NCI-H774 (cell line): Measurements from ENCODE around the gene NAA16.

Source experiments
- DNase-seq: peaks from one replicate; lab custom pipeline; 2025; lab: John Stamatoyannopoulos, UW

NAA16 gene

DNA sequence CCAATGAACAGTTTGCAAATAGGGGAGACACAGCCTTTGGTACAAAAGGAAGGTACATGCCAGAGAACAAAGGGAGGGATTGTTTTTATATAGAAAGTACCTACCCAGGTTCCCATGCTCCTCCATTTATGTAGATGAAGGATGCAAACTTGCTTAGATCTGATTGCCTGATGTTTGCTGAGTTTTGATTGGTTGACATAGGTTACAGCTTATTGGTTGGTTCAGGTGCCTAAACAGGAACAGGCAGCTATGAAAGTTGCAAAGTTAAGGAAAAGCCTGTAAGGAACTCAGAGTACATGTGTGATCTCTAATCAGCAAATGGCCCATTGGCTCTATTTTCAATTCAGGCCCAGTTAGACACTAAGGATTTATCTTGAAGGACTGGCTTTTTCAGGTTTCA lies 6.5 kb upstream of the NAA16 start:
- DNase-seq: no peak

- DNase-seq: no peak
Observed at GRCh38 chr13:41306271-41307145, 4.6 kb upstream of the NAA16 start.

- no peak for DNase-seq
Observed at GRCh38 chr13:41307884-41308640, 3.0 kb upstream of the NAA16 start.

GRCh38 chr13:41311406-41312175 lies 524 bp downstream of the NAA16 start:
- DNase-seq: no peak

GRCh38 chr13:41312176-41312500 lies 1.1 kb downstream of the NAA16 start:
- DNase-seq: no peak

- DNase-seq: no peak
Observed at GRCh38 chr13:41313117-41313516, 2.0 kb downstream of the NAA16 start.

DNA sequence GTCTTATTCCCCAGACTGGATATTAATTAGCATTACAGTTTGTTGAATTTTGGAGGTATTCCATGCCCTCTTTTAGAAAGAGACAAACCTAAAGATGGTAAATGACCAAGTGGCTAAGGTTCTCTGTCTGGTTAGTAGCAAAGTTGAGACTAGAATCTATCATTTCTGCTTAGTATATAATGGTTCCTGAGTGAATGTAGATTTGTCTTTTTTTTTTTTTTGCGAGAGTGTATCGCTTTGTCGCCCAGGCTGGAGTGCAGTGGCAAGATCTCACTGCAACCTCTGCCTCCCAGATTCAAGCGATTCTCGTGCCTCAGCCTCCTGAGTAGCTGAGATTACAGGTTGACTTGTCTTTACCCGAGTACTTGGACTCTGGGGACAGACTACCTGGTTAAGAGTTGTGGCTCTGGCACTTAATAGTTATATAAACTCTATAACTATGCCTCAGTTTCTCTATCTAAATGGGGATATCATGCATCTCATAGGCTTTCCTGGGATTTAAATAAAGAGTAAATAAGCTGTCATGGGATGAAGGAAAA lies 2.7 kb downstream of the NAA16 start:
- DNase-seq: no peak

- DNase-seq: no peak
Observed at GRCh38 chr13:41315443-41316047, 4.5 kb downstream of the NAA16 start.

DNA sequence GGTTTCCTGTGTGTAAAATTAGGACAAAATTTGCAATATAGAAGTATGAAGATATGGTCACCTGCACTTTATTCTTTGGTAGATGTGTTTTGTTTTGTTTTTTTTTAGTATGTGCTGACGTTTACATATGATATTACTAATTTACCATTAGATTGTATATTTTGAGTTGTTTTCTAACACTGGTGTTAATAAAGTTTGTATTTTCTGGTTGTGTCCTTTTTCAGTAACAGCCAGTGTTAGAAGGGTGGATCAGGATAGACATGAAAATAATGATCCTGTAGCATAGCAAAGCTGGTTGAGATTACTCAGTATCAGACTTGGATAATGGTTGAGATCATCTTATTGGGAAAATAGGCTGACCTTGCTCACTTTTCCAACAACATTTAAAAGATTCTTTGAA lies 6.2 kb downstream of the NAA16 start:
- DNase-seq: no peak

DNA sequence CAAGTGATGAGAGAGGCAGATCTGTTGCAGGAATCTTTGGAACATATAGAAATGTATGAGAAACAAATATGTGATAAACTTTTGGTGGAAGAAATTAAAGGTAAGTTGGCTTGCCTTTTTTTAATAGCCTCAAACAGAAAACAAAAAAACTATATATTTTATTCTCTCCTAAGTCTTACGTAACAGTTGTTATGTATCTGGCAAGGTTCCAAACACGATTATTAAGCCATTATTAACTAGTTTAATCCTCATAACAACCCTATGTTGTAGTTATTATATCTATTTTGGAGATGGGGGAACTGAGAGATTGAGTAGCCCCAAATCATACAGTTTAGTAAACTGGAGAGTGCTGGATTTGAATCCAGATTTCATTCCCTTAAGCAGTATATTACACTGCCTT lies 14.7 kb downstream of the NAA16 start:
- no peak for DNase-seq

- DNase-seq: no peak
Observed at GRCh38 chr13:41326661-41327060, 15.6 kb downstream of the NAA16 start.

- no peak for DNase-seq
Observed at GRCh38 chr13:41327994-41328790, 17.1 kb downstream of the NAA16 start.

DNA sequence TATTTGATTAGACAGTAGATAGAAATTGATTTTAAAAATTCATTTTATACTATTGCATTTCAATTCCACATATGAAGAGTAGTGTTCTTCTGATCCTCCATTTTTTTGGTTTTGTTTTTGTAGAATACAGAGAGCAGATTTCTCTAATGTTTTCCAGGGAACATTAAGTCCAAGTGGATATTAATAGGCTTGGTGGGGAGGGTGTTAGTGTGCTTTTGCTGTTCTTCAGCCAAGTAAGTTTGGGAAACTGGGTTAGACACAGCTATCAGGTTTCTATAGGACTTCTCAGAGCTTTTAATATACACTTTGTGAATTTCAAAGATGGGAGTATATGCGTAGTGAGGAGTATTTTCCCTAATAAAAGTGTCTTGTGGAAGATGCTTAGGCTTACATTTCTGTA lies 21.8 kb downstream of the NAA16 start:
- DNase-seq: no peak

- no peak for DNase-seq
Observed at GRCh38 chr13:41334810-41335209, 23.7 kb downstream of the NAA16 start.

DNA sequence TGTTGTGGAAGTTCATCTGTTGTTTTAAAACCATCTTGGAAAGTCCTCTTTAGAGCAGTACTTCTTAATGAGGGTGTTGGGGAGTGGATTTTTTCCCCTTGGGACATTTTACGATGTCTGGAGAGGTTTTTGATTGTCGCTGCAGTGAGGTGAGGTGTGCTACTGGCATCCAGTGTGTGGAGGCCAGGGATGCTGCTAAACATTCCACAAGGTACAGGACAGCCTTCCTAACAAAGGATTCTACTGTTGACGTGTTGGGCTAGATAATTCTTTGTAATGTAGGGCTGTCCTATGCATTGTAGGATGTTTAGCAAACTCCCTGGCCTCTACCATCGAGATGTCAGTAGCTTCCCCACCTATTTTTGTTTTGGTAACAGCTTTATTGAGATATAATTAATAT lies 33.3 kb downstream of the NAA16 start:
- no peak for DNase-seq

- DNase-seq: no peak
Observed at GRCh38 chr13:41345165-41345913, 34.3 kb downstream of the NAA16 start.

- DNase-seq: no peak
Observed at GRCh38 chr13:41345914-41346589, 35.0 kb downstream of the NAA16 start.

DNA sequence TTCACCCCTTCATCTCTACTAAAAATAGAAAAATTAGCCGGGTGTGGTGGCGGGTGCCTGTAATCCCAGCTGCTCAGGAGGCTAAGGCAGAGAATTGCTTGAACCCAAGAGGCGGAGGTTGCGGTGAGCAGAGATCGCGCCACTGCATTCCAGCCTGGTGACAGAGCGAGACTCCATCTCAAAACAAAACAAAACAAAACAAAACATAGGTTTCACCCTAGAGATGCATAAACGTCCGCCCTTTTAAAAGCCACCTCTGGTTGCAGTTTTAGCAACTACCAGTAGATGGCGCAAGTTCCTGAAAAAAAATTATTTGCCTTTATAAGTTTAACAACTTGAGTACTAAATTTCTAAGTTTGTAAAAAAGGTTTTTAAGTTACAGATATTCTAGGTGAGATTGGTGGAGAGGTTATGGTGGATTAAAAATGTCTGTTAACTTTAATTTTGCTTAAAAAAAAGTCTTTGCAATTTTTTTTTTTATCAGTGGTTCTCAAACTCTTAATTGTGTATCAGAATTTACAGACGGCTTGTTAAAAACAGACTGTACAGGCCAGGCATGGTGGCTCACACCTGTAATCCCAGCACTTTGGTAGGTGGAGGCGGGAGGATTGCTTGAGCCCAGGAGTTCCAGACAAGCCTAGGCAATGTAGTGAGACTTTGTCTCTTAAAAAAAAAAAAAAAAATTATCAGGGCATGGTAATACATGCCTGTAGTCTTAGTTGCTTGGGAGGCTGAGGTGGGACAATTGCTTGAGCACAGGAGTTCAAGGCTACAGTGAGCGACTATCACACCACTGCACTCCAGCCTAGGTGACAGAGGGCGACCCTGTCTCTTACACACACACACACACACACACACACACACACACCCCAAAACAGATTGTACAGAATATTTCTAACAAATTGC lies 42.1 kb downstream of the NAA16 start:
- no peak for DNase-seq

- no peak for DNase-seq
Observed at GRCh38 chr13:41354416-41354815, 43.3 kb downstream of the NAA16 start.
